CD4-positive, alpha-beta T cell treated with Interleukin-2 at 100 ng/mL for 4 hours (primary cell): ENCODE measurements around the gene ZNF629.

ENCODE experiments used
- DNase-seq: peaks from one replicate; pipeline ENCODE4 v3.0.0-alpha.2; 2020; ENCODE audit warnings: low spot score

ZNF629 gene

GRCh38 chr16:30748634-30749445 is 38.2 kb downstream of the ZNF629 start:
- no peak for DNase-seq

- DNase-seq, result peak; percentile 97
Measured at GRCh38 chr16:30747799-30748633, 39.0 kb downstream of the ZNF629 start, which contains the start of gene PHKG2. PHKG2 (plus strand) TSS chr16:30748425; CDS start chr16:30748821, 396 bp downstream.

DNA sequence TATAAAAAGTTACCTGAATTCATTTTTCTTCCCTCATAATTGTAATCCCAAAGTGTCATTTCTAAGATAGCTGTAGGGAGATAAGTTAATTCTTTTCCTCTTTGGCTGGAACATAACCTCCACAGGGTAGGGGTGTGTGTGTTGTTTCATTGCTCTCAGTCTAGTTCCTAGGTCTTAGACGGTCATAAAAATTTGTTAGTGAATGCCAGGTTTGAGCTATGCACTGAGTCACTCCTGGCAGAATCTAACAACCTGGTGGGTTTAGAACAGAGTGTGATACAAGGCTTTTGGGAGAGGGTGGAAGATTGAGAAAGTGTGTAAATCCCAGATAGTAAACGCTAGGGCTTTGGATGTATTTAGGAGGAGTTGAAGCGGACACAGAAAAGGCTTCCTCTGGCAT is 39.7 kb downstream of the ZNF629 start:
- DNase-seq, result no peak

DNA sequence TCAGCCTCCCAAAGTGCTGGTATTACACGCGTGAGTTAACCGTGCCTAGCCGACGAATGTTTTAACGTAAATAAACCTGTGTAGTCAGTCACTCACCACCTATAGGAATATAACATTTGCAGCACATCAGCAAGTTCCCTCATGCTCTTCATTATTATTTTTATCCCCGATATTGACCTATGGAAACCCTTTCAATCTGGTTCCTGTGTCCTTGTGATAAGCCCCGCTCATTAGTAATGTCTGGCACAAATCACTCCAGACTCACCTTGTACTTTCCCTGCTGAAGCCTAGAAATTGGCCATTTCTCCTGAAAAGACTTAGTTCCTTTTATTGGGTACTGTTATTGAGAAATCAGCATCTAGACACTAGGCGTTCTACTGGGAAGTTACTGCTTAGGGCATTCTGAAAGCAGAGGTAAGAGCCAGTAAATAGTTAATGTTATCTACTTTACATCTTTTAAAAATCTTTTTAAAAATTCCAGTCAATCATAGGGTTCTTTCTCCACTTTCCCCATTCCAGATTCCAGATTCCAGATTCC is 40.3 kb downstream of the ZNF629 start:
- DNase-seq, result no peak

GRCh38 chr16:30745082-30745481 is 41.9 kb downstream of the ZNF629 start:
- DNase-seq, result no peak

DNA sequence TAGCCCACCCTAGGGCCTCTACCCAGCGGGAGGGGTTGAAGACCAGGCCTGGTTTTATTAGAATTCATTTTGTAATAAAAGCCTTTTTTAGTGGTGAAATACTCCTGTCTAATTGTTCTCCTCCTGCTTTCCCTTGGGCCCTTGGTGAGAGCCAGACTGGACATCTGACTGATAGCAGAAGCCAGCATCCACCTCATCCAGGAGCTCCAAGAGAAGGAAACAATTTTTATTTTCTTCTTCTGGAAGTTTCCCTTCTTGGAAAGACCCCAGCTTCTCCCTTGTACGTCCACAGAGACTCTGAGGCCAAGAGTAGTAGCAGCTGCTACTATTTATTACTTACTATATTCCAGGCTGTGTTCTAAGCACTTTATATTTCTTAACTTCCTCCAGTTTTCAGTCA is 42.8 kb downstream of the ZNF629 start:
- no peak for DNase-seq

DNA sequence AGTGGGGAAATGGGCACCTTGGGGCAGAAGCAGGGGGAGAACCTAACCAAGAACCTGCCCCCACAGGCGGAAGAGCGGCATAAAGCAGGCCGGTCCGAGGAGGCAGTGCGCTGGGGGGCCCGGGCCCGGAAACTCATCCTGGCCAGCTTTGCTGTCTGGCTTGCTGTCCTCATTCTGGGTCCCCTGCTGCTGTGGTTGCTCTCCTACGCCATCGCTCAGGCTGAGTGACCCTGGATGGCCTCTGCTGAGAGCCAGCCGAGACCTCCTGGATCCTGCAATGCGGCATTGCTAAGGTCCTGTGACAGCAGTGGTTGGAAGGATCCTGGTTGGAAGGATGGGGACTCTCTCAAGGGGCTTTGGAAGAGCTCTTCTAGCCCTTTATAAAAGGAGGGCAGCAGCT is 43.3 kb downstream of the ZNF629 start:
- no peak for DNase-seq

DNA sequence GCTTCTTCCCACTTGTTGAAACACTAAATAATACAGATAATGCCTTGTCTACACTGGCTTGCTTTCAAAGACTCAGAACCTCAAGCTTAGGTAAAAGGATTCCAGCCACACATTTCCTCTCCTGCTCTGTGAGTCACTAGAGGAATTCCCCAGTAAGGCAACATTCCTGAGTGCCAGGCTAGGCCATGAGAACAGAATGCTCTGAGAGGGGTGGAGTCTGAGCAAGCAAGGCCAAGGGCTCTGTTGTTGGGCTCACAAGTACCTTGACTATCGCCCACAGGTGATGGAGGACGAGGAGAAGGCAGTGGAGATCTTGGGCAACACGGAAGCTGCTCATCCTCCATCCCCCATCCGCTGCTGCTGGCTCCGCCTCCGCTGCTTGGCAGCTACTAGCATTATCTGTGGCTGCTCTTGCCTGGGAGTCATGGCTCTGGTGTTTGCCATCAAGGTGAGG is 45.5 kb downstream of the ZNF629 start:
- no peak for DNase-seq

DNA sequence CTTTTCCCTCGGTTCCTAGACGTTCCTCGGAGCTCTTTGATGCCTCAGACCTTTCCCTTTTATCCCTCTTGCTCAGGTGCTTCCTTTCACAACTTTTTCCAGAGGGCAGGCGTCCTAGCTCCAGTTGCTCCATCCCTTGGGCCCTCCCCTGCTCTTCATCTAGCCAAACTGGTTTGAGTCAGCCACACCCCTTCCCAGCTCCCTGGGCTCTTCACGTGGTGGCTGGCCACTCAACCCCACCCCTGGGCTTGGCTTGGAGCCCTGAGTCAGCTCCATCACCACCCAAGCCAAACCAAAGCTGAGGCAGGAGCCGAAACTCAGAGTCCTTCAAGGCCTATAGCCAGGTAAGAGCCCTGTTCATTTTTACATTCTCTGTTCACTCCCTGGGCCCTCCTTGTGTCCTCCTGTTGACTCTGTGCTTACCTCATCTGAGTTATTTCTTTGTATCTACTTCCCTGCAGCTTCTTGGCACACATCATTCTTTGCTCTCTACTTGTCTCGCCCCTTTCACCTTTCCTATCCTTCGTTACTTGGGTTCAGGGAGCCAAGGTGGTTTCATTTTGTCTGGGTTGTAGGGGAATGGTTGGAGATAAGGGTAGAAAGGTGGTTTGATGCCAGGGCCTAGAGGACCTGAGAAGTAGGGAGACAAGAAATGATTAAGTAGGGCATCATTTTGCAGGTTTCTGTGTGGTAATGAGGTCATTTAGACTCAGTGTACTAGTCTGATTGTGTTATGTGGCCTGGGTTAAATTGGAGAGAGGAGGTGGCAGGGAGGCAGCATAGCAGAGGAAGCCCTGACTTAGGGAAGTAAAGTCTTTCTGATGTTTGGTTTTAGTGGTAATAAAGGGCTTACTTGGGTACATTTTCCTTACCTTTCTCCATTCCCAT is 46.4 kb downstream of the ZNF629 start:
- no peak for DNase-seq

DNA sequence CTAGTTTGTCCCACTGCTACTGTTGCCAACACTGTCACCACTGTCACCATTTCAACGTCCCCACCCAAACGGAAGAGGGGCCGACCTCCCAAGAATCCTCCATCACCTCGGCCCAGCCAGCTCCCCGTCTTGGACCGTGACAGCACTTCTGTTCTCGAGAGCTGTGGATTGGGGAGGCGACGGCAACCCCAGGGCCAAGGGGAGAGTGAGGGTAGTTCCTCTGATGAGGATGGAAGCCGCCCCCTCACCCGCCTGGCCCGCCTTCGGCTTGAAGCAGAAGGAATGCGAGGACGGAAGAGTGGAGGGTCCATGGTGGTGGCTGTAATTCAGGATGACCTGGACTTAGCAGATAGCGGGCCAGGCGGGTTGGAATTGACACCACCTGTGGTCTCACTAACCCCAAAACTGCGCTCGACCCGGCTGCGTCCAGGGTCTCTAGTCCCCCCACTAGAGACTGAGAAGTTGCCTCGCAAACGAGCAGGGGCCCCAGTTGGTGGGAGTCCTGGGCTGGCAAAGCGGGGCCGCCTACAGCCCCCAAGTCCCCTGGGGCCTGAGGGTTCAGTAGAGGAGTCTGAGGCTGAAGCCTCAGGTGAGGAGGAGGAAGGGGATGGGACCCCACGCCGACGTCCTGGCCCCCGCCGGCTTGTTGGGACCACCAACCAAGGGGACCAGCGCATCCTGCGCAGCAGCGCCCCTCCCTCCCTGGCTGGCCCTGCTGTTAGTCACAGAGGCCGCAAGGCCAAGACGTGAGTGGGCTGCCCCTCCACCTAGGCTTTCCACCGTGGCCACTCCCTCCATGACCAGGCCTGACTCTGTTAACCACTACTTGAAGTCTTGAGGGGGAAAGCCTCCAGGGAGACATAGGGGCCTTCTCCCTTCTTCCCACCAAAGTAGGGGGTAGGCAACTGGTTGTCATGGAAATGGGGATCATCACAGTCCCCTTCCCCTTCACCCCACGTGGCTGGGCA is 47.7 kb downstream of the ZNF629 start:
- no peak for DNase-seq

DNA sequence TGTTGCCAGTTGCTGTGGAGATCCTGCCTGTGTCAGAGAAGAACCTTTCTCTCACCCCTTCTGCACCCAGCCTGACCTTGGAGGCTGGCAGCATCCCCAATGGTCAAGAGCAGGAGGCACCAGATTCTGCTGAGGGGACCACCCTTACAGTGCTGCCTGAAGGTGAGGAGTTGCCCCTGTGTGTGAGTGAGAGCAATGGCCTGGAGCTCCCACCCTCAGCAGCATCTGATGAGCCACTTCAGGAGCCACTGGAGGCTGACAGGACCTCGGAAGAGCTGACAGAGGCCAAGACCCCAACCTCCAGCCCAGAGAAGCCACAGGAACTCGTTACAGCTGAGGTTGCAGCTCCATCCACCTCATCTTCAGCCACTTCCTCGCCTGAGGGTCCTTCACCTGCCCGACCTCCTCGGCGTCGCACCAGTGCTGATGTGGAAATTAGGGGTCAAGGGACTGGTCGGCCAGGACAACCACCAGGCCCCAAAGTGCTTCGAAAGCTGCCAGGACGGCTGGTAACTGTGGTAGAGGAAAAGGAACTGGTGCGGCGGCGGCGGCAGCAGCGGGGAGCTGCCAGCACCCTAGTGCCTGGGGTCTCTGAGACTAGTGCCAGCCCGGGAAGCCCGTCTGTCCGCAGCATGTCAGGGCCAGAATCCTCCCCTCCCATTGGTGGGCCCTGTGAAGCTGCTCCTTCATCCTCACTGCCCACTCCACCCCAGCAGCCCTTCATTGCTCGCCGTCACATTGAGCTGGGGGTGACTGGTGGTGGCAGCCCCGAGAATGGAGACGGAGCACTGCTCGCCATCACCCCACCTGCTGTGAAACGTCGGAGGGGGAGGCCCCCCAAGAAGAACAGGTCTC is 49.0 kb downstream of the ZNF629 start:
- no peak for DNase-seq

- DNase-seq, result no peak
Measured at GRCh38 chr16:30736995-30737793, 49.8 kb downstream of the ZNF629 start.

- DNase-seq, result no peak
Measured at GRCh38 chr16:30731411-30731810, 55.6 kb downstream of the ZNF629 start.

GRCh38 chr16:30728899-30729672 is 57.9 kb downstream of the ZNF629 start:
- no peak for DNase-seq
